CD8-positive, alpha-beta memory T cell (primary cell): ENCODE measurements around the gene MORC3. TPM values are rescaled to one million over a fixed set of nuclear protein-coding genes. Genes with fewer than 3 reads are reported as not detected.
A peak's percentile ranks its signal among the peaks of the same experiment; 100 is the strongest.
"Not testable (repeated sequence)": the region's sequence is repeated elsewhere in the genome, so short reads cannot be mapped to it uniquely, and the experiment has no call there.

ENCODE experiments used
- CTCF ChIA-PET: fragments of 350-600 bp; sonication (Branson Sonifier 250); formaldehyde crosslinking; loops from one replicate; lab custom pipeline; 2021; ENCODE audit warnings: antibody characterized with exemption; lab: Charles Lee
- POLR2A ChIA-PET: fragments of 350-600 bp; sonication (Branson Sonifier 250); formaldehyde crosslinking; loops from one replicate; lab custom pipeline; 2021; ENCODE audit warnings: antibody characterized with exemption; lab: Charles Lee
- DNase-seq, 5 donors: peaks; one replicate each; pipeline versions ENCODE4 v3.0.0 to v3.0.0-alpha.2; 2020 to 2022; ENCODE audit warnings: mixed read lengths in 1 of 5
- H3K27ac ChIP-seq: one replicate; pipeline ENCODE4 v1.7.0; 2013; ENCODE audit warnings: low read depth, mild to moderate bottlenecking, low read length, moderate library complexity
- H3K27me3 ChIP-seq: 2 replicates; pipeline ENCODE4 v1.7.0; 2013; ENCODE audit warnings: low read length, mild to moderate bottlenecking; ENCODE audit not compliant: insufficient read depth, poor library complexity, severe bottlenecking
- H3K36me3 ChIP-seq: 2 replicates; pipeline ENCODE4 v1.7.0; 2013; ENCODE audit warnings: mild to moderate bottlenecking, low read length, moderate library complexity; ENCODE audit not compliant: insufficient read depth
- H3K4me1 ChIP-seq: 2 replicates; pipeline ENCODE4 v1.7.0; 2013; ENCODE audit warnings: mild to moderate bottlenecking, low read length, moderate library complexity; ENCODE audit not compliant: insufficient read depth
- H3K4me3 ChIP-seq: 2 replicates; pipeline ENCODE4 v1.7.0; 2013; ENCODE audit warnings: mild to moderate bottlenecking, low read length
- H3K9me3 ChIP-seq: 2 replicates; pipeline ENCODE4 v1.7.0; 2013; ENCODE audit warnings: mild to moderate bottlenecking, low read length
- H3K27ac Mint-ChIP-seq, 8 donors: one replicate each; pipeline ENCODE4 v1.8.0; 2020 to 2021; ENCODE audit warnings: mixed read lengths in 8 of 8, mild to moderate bottlenecking in 6 of 8, inconsistent platforms in 3 of 8, moderate library complexity in 3 of 8
- H3K27me3 Mint-ChIP-seq, 2 donors: one replicate each; pipeline ENCODE4 v1.8.0; 2020 to 2021; ENCODE audit warnings: mixed read lengths in 2 of 2, mild to moderate bottlenecking in 1 of 2, moderate library complexity in 1 of 2
- H3K36me3 Mint-ChIP-seq, 3 donors: one replicate each; pipeline ENCODE4 v1.8.0; 2020 to 2021; ENCODE audit warnings: mixed read lengths in 3 of 3, inconsistent platforms in 1 of 3, mild to moderate bottlenecking in 1 of 3
- H3K4me1 Mint-ChIP-seq, 3 donors: one replicate each; pipeline ENCODE4 v1.8.0; 2020 to 2021; ENCODE audit warnings: mixed read lengths in 3 of 3, inconsistent platforms in 1 of 3, mild to moderate bottlenecking in 1 of 3
- H3K4me3 Mint-ChIP-seq, 7 donors: one replicate each; pipeline ENCODE4 v1.8.0; 2020 to 2021; ENCODE audit warnings: mixed read lengths in 7 of 7, mild to moderate bottlenecking in 6 of 7, moderate library complexity in 4 of 7, inconsistent platforms in 2 of 7
- H3K9me3 Mint-ChIP-seq, 5 donors: one replicate each; pipeline ENCODE4 v1.8.0; 2020 to 2022; ENCODE audit warnings: mixed read lengths in 5 of 5, mild to moderate bottlenecking in 3 of 5, moderate library complexity in 2 of 5, inconsistent platforms in 1 of 5
- polyA plus RNA-seq: library from polyadenylated mRNA; unstranded; fragments of 300-500 nt; fragmentation: Illumina TruSeq; gene quantifications from one replicate; pipeline ENCODE4 v1.2.3, GENCODE V29; 2021
- total RNA-seq, 2 experiments: library from RNA; stranded (reverse); gene quantifications; one replicate each; pipeline ENCODE4 v1.2.3, GENCODE V29; 2021

Gene MORC3
- total and polyA plus RNA-seq, 3 experiments from 2014 or later, result 19.6 to 32.2 (median 23.0) TPM

GRCh38 chr21:36377391-36377842, 57.4 kb downstream of the MORC3 start:
- no peak for DNase-seq
- Histone ChIP-seq H3K4me1 (no peaks in the 10 kb centered on the region), H3K4me3 (no peak overlapping the region), H3K9me3 (no peaks in the 10 kb centered on the region), H3K36me3 (peaks cover 17% of the 10 kb centered on the region), H3K27me3 (no peaks in the 10 kb centered on the region), H3K27ac (no peak overlapping the region)
- CTCF ChIA-PET, result no interaction called here
- no peaks in the 10 kb centered on the region for H3K9me3 Mint-ChIP-seq
- POLR2A ChIA-PET, result no interaction called here
- peaks cover 9 to 51% (median 19%) of the 10 kb centered on the region in 3 donors for H3K36me3 Mint-ChIP-seq
- no peak overlapping the region for H3K4me3 Mint-ChIP-seq
- H3K27me3 Mint-ChIP-seq, result no peaks in the 10 kb centered on the region
- H3K4me1 Mint-ChIP-seq, result no peaks in the 10 kb centered on the region
- H3K27ac Mint-ChIP-seq, result peak overlapping the region in 1 of 8 donors; percentile 62

DNA sequence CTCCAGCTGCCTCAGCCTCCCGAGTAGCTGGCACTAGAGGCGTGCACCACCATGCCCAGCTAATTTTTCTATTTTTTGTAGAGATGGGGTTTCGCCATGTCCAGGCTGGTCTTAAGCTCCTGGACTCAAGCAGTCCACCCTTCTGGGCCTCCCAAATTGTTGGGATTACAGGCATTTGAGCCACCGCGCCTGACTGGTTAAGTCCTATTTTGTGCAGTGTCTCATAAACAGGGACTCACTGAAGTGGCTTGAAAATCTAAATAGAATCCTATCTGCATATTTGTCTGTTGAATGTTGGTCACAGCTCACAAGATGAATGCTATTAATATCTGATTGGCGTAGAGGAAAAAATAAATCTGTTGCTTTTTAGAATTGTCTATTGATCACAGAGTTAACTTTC, 59.3 kb downstream of the MORC3 start:
- no peak overlapping the region for H3K4me3 Mint-ChIP-seq
- no peaks in the 10 kb centered on the region for H3K4me1 ChIP-seq
- peaks cover 9 to 35% (median 13%) of the 10 kb centered on the region in 3 donors for H3K36me3 Mint-ChIP-seq
- no peak for DNase-seq
- no peak overlapping the region for H3K27ac ChIP-seq
- H3K9me3 ChIP-seq, result no peaks in the 10 kb centered on the region
- H3K27me3 Mint-ChIP-seq, result no peaks in the 10 kb centered on the region
- ChIA-PET CTCF (no interaction called here), POLR2A (no interaction called here)
- H3K27me3 ChIP-seq, result no peaks in the 10 kb centered on the region
- H3K9me3 Mint-ChIP-seq, result no peaks in the 10 kb centered on the region
- no peak overlapping the region for H3K4me3 ChIP-seq
- H3K27ac Mint-ChIP-seq, result peak overlapping the region in 2 of 8 donors; percentile 33 to 71
- H3K4me1 Mint-ChIP-seq, result no peaks in the 10 kb centered on the region
- peaks cover 12% of the 10 kb centered on the region for H3K36me3 ChIP-seq

GRCh38 chr21:36381841-36382589, 62.0 kb downstream of the MORC3 start:
- Histone ChIP-seq H3K27me3 (no peaks in the 10 kb centered on the region), H3K9me3 (no peaks in the 10 kb centered on the region), H3K4me1 (peaks cover 6% of the 10 kb centered on the region), H3K27ac (no peak overlapping the region), H3K4me3 (no peak overlapping the region), H3K36me3 (no peaks in the 10 kb centered on the region)
- POLR2A ChIA-PET, result no interaction called here
- H3K4me1 Mint-ChIP-seq, result peaks cover 4 to 8% (median 5%) of the 10 kb centered on the region in 3 donors
- CTCF ChIA-PET, result no interaction called here
- no peaks in the 10 kb centered on the region for H3K9me3 Mint-ChIP-seq
- DNase-seq, result no peak
- peak overlapping the region in 3 of 8 donors; percentile 14 to 65 (median 54) for H3K27ac Mint-ChIP-seq
- H3K4me3 Mint-ChIP-seq, result peak overlapping the region in 1 of 7 donors; percentile 81
- H3K36me3 Mint-ChIP-seq, result peaks cover 4 to 16% (median 8%) of the 10 kb centered on the region in 3 donors
- H3K27me3 Mint-ChIP-seq, result no peaks in the 10 kb centered on the region

DNA sequence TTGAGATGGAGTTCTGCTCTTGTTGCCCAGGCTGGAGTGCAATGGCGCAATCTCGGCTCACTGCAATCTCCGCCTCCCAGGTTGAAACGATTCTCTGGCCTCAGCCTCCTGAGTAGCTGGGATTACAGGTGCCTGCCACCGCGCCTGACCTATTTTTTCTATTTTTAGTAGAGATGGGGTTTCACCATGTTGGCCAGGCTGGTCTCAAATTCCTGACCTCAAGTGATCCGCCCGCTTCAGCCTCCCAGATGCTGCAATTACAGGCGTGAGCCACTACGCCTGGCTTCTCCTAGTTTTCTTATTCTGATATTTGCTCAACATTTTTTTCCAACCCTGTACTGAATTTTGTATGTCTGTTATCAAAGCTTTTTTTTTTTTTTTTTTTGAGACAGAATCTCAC, 62.7 kb downstream of the MORC3 start:
- H3K27me3 ChIP-seq, H3K4me1 Mint-ChIP-seq, H3K36me3 ChIP-seq, H3K9me3 Mint-ChIP-seq, CTCF ChIA-PET, H3K4me3 Mint-ChIP-seq, H3K9me3 ChIP-seq, H3K4me1 ChIP-seq, H3K27ac Mint-ChIP-seq, H3K27ac ChIP-seq, H3K4me3 ChIP-seq, H3K27me3 Mint-ChIP-seq, DNase-seq: not testable (repeated sequence)
- H3K36me3 Mint-ChIP-seq, result peaks cover 0 to 11% (median 4%) of the 10 kb centered on the region in 3 donors
- POLR2A ChIA-PET, result interaction anchor here (0.6 to 0.7 kb wide), 2 partner anchors 123 to 1742 kb away, joined by 3 to 8 read pairs; no protein-coding TSS in a partner anchor

- DNase-seq, result no peak
- Mint-ChIP-seq H3K27ac (no peak overlapping the region), H3K4me1 (peaks cover 5 to 8% (median 8%) of the 10 kb centered on the region in 3 donors), H3K4me3 (peak overlapping the region; percentile 13 to 59 (median 41)), H3K9me3 (no peaks in the 10 kb centered on the region), H3K36me3 (peaks cover 0 to 3% (median 1%) of the 10 kb centered on the region in 3 donors), H3K27me3 (no peaks in the 10 kb centered on the region)
- peak overlapping the region; percentile 51 for H3K27ac ChIP-seq
- H3K36me3 ChIP-seq, result no peaks in the 10 kb centered on the region
- ChIA-PET CTCF (interaction anchor here (1.1 kb wide), 1 partner anchor 65 kb away, joined by 3 read pairs; the partner anchor contains the start of gene MORC3), POLR2A (interaction anchor here (0.6 kb wide), 1 partner anchor 12 kb away, joined by 5 read pairs; no protein-coding TSS in a partner anchor)
- peaks cover 6% of the 10 kb centered on the region for H3K4me1 ChIP-seq
- no peaks in the 10 kb centered on the region for H3K9me3 ChIP-seq
- no peaks in the 10 kb centered on the region for H3K27me3 ChIP-seq
- no peak overlapping the region for H3K4me3 ChIP-seq
These were observed 64.9 kb downstream of the MORC3 start for GRCh38 chr21:36384885-36385232.

- CTCF ChIA-PET, result interaction anchor here (1.1 kb wide), 1 partner anchor 66 kb away, joined by 3 read pairs; the partner anchor contains the start of gene MORC3
- Mint-ChIP-seq H3K36me3 (peaks cover 0 to 3% (median 1%) of the 10 kb centered on the region in 3 donors), H3K27me3 (no peaks in the 10 kb centered on the region), H3K27ac (peak within 1 kb of the TSS in 5 of 8 donors; percentile 26 to 82 (median 36)), H3K4me1 (peaks cover 5 to 8% (median 8%) of the 10 kb centered on the region in 3 donors), H3K9me3 (no peaks in the 10 kb centered on the region), H3K4me3 (peak within 1 kb of the TSS; percentile 80 to 92 (median 86))
- H3K4me1 ChIP-seq, result peaks cover 6% of the 10 kb centered on the region
- peak within 1 kb of the TSS; percentile 59 for H3K4me3 ChIP-seq
- no peaks in the 10 kb centered on the region for H3K36me3 ChIP-seq
- H3K9me3 ChIP-seq, result no peaks in the 10 kb centered on the region
- POLR2A ChIA-PET, result interaction anchor here (0.6 kb wide), 2 partner anchors 12 to 33 kb away, joined by 5 to 6 read pairs; no protein-coding TSS in a partner anchor
- peak; percentile 76 to 83 (median 78) for DNase-seq
- H3K27ac ChIP-seq, result peak within 1 kb of the TSS; percentile 51
- no peaks in the 10 kb centered on the region for H3K27me3 ChIP-seq
These were observed 65.4 kb downstream of the MORC3 start, which contains the start of gene CHAF1B for GRCh38 chr21:36385233-36386030. CHAF1B (plus strand) TSS chr21:36385392; CDS start chr21:36386137, 745 bp downstream.

GRCh38 chr21:36386031-36386642, 66.1 kb downstream of the MORC3 start:
- H3K27me3 ChIP-seq, result no peaks in the 10 kb centered on the region
- H3K27ac Mint-ChIP-seq, result peak overlapping the region in 4 of 8 donors; percentile 26 to 82 (median 32)
- H3K4me1 Mint-ChIP-seq, result peaks cover 5 to 8% (median 8%) of the 10 kb centered on the region in 3 donors
- no peak for DNase-seq
- no peaks in the 10 kb centered on the region for H3K27me3 Mint-ChIP-seq
- peaks cover 0 to 3% (median 1%) of the 10 kb centered on the region in 3 donors for H3K36me3 Mint-ChIP-seq
- peak overlapping the region; percentile 51 for H3K27ac ChIP-seq
- ChIA-PET CTCF (interaction anchor here (1.1 kb wide), 1 partner anchor 66 kb away, joined by 3 read pairs; the partner anchor contains the start of gene MORC3), POLR2A (interaction anchor here (0.6 kb wide), 1 partner anchor 33 kb away, joined by 6 read pairs; no protein-coding TSS in a partner anchor)
- no peaks in the 10 kb centered on the region for H3K36me3 ChIP-seq
- H3K9me3 Mint-ChIP-seq, result no peaks in the 10 kb centered on the region
- H3K4me3 Mint-ChIP-seq, result peak overlapping the region; percentile 80 to 92 (median 86)
- H3K9me3 ChIP-seq, result no peaks in the 10 kb centered on the region
- H3K4me1 ChIP-seq, result peaks cover 6% of the 10 kb centered on the region
- peak overlapping the region; percentile 59 for H3K4me3 ChIP-seq
